Tibial nerve (tissue), 4 donors: ENCODE data around the gene FYB2. TPM values are rescaled to one million over a fixed set of nuclear protein-coding genes. Genes with fewer than 3 reads are reported as not detected.

ENCODE experiments used
- DNase-seq, 2 donors: peaks; one replicate each; pipeline ENCODE4 v3.0.0-alpha.2; 2019; ENCODE audit warnings: low spot score in 2 of 2
- H3K27ac ChIP-seq, 4 donors: fragments of 200-600 bp; sonication (generic) in 3 of 4; one replicate each; pipeline ENCODE4 v1.5.1; 2017 to 2019; ENCODE audit warnings: mild to moderate bottlenecking in 1 of 4
- H3K27me3 ChIP-seq, 2 donors: fragments of 200-600 bp; sonication (generic) in 1 of 2; one replicate each; pipeline versions ENCODE4 v1.5.1 to v1.6.0; 2017 to 2019
- H3K36me3 ChIP-seq, 3 donors: fragments of 200-600 bp; sonication (generic); one replicate each; pipeline ENCODE4 v1.5.1; 2018 to 2019
- H3K4me1 ChIP-seq, 4 donors: fragments of 200-600 bp; sonication (generic) in 3 of 4; one replicate each; pipeline ENCODE4 v1.5.1; 2017 to 2019
- H3K4me3 ChIP-seq, 4 donors: fragments of 200-600 bp; sonication (generic) in 3 of 4; one replicate each; pipeline ENCODE4 v1.5.1; 2017 to 2019; ENCODE audit warnings: mild to moderate bottlenecking in 1 of 4, moderate library complexity in 1 of 4
- H3K9me3 ChIP-seq, 4 donors: fragments of 200-600 bp; sonication (generic) in 3 of 4; one replicate each; pipeline ENCODE4 v1.5.1; 2017 to 2019
- CTCF ChIP-seq, 5 experiments: fragments of 200-600 bp in 3 of 5; fragments of 450-650 bp in 2 of 5; sonication (generic) in 3 of 5; IDR thresholded peaks; one replicate each; pipeline ENCODE4 v1.5.1; 2016 to 2019; ENCODE audit warnings: antibody characterized with exemption in 5 of 5, mild to moderate bottlenecking in 3 of 5, moderate library complexity in 2 of 5
- EP300 ChIP-seq, 2 donors: sonication (generic); formaldehyde crosslinking; IDR thresholded peaks; one replicate each; pipeline ENCODE4 v1.6.1; 2017; ENCODE audit warnings: antibody characterized with exemption in 2 of 2, mild to moderate bottlenecking in 1 of 2
- POLR2A ChIP-seq, 2 donors: fragments of 450-650 bp; IDR thresholded peaks; one replicate each; pipeline ENCODE4 v1.6.1; 2017; ENCODE audit warnings: antibody characterized with exemption in 2 of 2, mild to moderate bottlenecking in 2 of 2, moderate library complexity in 2 of 2
- WGBS, 2 donors: methylation state at CpG; one replicate each; pipeline ENCODE4 v1.1.5; 2018; 5-methylcytosine and 5-hydroxymethylcytosine counted together
- total RNA-seq, 4 donors: library from RNA; depleted of rRNA; stranded (reverse); fragments of >200 nt; gene quantifications; one replicate each; pipeline ENCODE4 v1.1.0, GENCODE V29; 2016

FYB2 gene
- total RNA-seq, 4 donors from 2014 or later, result not detected

- no peaks in the 10 kb centered on the region for H3K4me1 ChIP-seq
- 76 to 83% methylated on average over 3 of the region's 3 CpGs for WGBS, 2 donors
- no peak overlapping the region for H3K27ac ChIP-seq
- no peak overlapping the region for H3K4me3 ChIP-seq
- TF ChIP-seq CTCF (IDR thresholded peaks at IDR 0.05), result no peak
- no peak for TF ChIP-seq POLR2A (IDR thresholded peaks at IDR 0.05)
- no peak for TF ChIP-seq EP300 (IDR thresholded peaks at IDR 0.05)
- DNase-seq, result no peak
- H3K36me3 ChIP-seq, result no peaks in the 10 kb centered on the region
- no peaks in the 10 kb centered on the region for H3K27me3 ChIP-seq
- H3K9me3 ChIP-seq, result no peaks in the 10 kb centered on the region
These were observed 130.6 kb downstream of the FYB2 start for GRCh38 chr1:56688522-56689026.

DNA sequence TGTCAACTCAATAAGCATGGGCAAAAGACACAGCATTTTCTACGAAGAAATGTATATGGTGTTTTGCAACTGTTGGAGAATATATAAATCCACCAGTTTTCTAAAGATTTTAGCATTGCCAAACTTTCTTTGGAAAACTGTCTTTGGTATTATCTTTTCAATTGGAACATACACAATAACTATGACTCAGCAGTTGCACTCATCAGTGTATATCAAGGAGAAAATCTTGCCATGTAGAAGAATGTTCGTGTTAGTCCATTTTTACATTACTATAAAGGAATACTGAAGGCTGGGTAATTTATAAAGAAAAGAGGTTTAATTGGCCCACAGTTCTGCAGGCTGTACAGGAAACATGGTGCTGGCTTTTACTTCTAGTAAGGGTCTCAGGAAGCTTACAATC is 133.0 kb downstream of the FYB2 start:
- no peaks in the 10 kb centered on the region for H3K4me1 ChIP-seq
- TF ChIP-seq EP300 (IDR thresholded peaks at IDR 0.05) (no peak), CTCF (IDR thresholded peaks at IDR 0.05) (no peak)
- no peaks in the 10 kb centered on the region for H3K9me3 ChIP-seq
- no peaks in the 10 kb centered on the region for H3K36me3 ChIP-seq
- H3K27ac ChIP-seq, result no peak overlapping the region
- DNase-seq, result no peak
- 80 to 94% methylated on average over 2 of the region's 2 CpGs for WGBS, 2 donors
- H3K4me3 ChIP-seq, result no peak overlapping the region
- H3K27me3 ChIP-seq, result no peaks in the 10 kb centered on the region

DNA sequence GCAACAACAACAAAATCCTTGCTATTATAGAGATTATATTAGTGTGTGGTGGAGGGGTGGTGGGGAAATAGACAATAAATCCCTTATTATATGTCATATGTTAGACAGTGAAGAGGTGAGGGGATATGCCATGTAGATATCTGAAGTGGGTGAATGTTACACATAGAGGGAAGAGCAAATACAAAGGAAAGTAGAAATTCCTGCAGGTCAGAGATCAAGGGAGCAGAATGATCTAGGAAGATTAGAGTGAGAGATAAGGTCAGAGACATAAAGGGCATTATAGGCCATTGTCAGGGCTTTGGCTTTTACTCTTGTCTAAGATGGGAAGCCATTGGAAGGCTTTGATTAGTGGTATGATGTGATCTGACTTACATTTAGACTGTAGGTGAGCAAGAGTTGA is 135.6 kb downstream of the FYB2 start:
- no peaks in the 10 kb centered on the region for H3K36me3 ChIP-seq
- TF ChIP-seq EP300 (IDR thresholded peaks at IDR 0.05), result no peak
- no peak for TF ChIP-seq CTCF (IDR thresholded peaks at IDR 0.05)
- no peak for TF ChIP-seq POLR2A (IDR thresholded peaks at IDR 0.05)
- H3K9me3 ChIP-seq, result no peaks in the 10 kb centered on the region
- H3K27me3 ChIP-seq, result no peaks in the 10 kb centered on the region
- no peaks in the 10 kb centered on the region for H3K4me1 ChIP-seq
- no peak for DNase-seq
- H3K4me3 ChIP-seq, result no peak overlapping the region
- no peak overlapping the region for H3K27ac ChIP-seq

GRCh38 chr1:56676571-56677035 is 142.6 kb downstream of the FYB2 start:
- Histone ChIP-seq H3K27ac (no peak overlapping the region), H3K27me3 (no peaks in the 10 kb centered on the region), H3K9me3 (no peaks in the 10 kb centered on the region), H3K4me1 (no peaks in the 10 kb centered on the region), H3K36me3 (no peaks in the 10 kb centered on the region), H3K4me3 (no peak overlapping the region)
- no peak for DNase-seq
- 48 to 50% methylated on average over 2 of the region's 2 CpGs for WGBS, 2 donors
- TF ChIP-seq POLR2A (IDR thresholded peaks at IDR 0.05) (no peak), CTCF (IDR thresholded peaks at IDR 0.05) (no peak), EP300 (IDR thresholded peaks at IDR 0.05) (no peak)

GRCh38 chr1:56675763-56676162 is 143.4 kb downstream of the FYB2 start:
- Histone ChIP-seq H3K4me1 (no peaks in the 10 kb centered on the region), H3K4me3 (no peak overlapping the region), H3K27ac (no peak overlapping the region), H3K27me3 (no peaks in the 10 kb centered on the region), H3K9me3 (no peaks in the 10 kb centered on the region), H3K36me3 (no peaks in the 10 kb centered on the region)
- no peak for TF ChIP-seq CTCF (IDR thresholded peaks at IDR 0.05)
- no peak for TF ChIP-seq POLR2A (IDR thresholded peaks at IDR 0.05)
- no peak for TF ChIP-seq EP300 (IDR thresholded peaks at IDR 0.05)
- DNase-seq, result no peak
